GM21717 (cell line): ENCODE data around the gene IDUA.

Experiments used
- ATAC-seq: cut with Tn5 transposase; IDR thresholded peaks from one replicate; pipeline ENCODE4 v1.9.1; 2021; ENCODE audit warnings: mild to moderate bottlenecking, moderate library complexity; ENCODE audit not compliant: unreplicated experiment

IDUA gene

GRCh38 chr4:985123-985830, 1.6 kb upstream of the IDUA start:
- no peak for ATAC-seq

GRCh38 chr4:986428-986878, 391 bp upstream of the IDUA start:
- no peak for ATAC-seq

GRCh38 chr4:987624-988513, 1.0 kb downstream of the IDUA start:
- no peak for ATAC-seq

GRCh38 chr4:988726-989721, 2.2 kb downstream of the IDUA start:
- no peak for ATAC-seq

- ATAC-seq = no peak
Observed at GRCh38 chr4:989722-990471, 3.1 kb downstream of the IDUA start.

- ATAC-seq = no peak
Observed at GRCh38 chr4:990746-991367, 4.0 kb downstream of the IDUA start.

- ATAC-seq = no peak
Observed at GRCh38 chr4:991451-992296, 4.8 kb downstream of the IDUA start.

GRCh38 chr4:992297-993110, 5.7 kb downstream of the IDUA start:
- no peak for ATAC-seq

GRCh38 chr4:993111-994029, 6.5 kb downstream of the IDUA start, which contains the start of gene SLC26A1:
Gene SLC26A1, minus strand, starts transcription at chr4:993404. Its CDS starts 1,701 bp downstream, at chr4:991703.
- ATAC-seq = no peak

GRCh38 chr4:995311-996026, 8.6 kb downstream of the IDUA start:
- no peak for ATAC-seq

GRCh38 chr4:996030-996996, 9.5 kb downstream of the IDUA start:
- ATAC-seq = no peak

- no peak for ATAC-seq
Observed at GRCh38 chr4:996997-997374, 10.1 kb downstream of the IDUA start.

GRCh38 chr4:997375-998071, 10.7 kb downstream of the IDUA start:
- ATAC-seq = no peak

GRCh38 chr4:998096-998691, 11.3 kb downstream of the IDUA start:
- no peak for ATAC-seq
